Right lobe of liver (tissue), 4 donors: Measurements from ENCODE around the gene TESMIN.

Experiments used
- CTCF ChIP-seq, 4 donors: fragments of 200-600 bp in 3 of 4; fragments of 450-650 bp in 1 of 4; IDR thresholded peaks; one replicate each; pipeline versions ENCODE4 v1.5.1 to v1.8.0; 2016 to 2022; ENCODE audit warnings: antibody characterized with exemption in 4 of 4, mild to moderate bottlenecking in 2 of 4
- POLR2A ChIP-seq: fragments of 450-650 bp; IDR thresholded peaks from one replicate; pipeline ENCODE4 v1.6.1; 2017; ENCODE audit warnings: antibody characterized with exemption, mild to moderate bottlenecking
- donor health status: DM: no; HTN: no; CAD: no.
- donor health status: DM: no; HTN: no; CAD: no.
- donor health status: DM: no; HTN: yes; CAD: no.

GRCh38 chr11:68698993-68699392 is 52.3 kb downstream of the TESMIN start:
- no peak for TF ChIP-seq POLR2A
- no peak for TF ChIP-seq CTCF (IDR thresholded peaks at IDR 0.05)
